Measurements from ENCODE around the gene TNP1.
A peak's percentile ranks its signal among the peaks of the same experiment; 100 is the strongest.

The TNP1 gene

GRCh38 chr2:216873573-216873972 is 13.7 kb upstream of the TNP1 start:
- no peak for DNase-seq (ENCODE audit: low read depth)

GRCh38 chr2:216872624-216873023 is 12.8 kb upstream of the TNP1 start:
- DNase-seq (ENCODE audit: low read depth): no peak

DNA sequence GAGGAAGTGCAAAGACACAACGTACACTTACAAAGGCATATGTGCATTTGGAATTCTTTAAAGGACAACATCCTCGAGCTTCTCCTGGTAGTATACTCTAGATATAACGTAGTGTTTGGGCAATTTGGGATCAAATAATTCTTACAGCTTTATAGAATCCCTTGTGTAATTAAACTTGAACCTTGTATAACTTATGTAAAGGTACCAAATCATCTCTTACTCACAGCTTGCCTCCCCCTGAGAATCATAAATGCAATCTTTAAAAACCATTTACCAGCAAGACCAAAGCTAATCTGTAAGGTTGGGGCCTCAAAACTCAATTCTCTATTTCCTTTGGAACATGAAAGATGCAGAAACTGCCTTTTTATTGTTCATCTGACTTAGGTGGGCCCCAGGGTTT is 12.2 kb upstream of the TNP1 start:
- DNase-seq (ENCODE audit: low read depth): no peak

- DNase-seq (ENCODE audit: low read depth): no peak
These were observed 11.6 kb upstream of the TNP1 start for GRCh38 chr2:216871333-216871934.

- DNase-seq (ENCODE audit: low read depth): no peak
These were observed 10.9 kb upstream of the TNP1 start for GRCh38 chr2:216870508-216871332.

DNA sequence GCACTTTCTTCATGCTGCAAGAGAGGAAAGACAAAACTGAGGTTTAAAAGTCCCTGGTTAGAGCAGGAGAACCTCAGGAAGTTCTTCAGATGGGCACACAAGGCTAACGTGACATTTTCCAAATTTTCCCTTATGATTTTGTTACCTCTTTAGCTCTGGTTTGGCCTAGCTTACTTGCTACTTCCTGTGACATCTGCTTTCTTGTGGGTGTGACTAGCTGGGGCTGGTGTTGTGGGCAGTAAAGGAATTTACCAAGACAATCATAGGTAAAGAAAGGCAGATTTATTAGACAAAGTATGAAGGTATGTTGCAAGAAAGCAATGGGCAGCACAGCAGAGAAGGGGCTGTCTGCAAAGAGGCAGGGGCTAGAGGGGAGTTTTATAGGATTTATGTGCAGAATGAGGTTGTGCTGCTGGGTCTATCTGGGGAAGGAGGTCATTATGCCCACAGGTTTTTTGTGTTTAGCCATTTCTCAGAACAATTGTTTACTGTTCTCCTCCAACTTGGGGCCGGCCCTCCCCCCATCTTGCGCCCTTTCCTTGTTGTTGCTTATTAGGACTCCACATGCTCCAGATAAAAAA is 6.7 kb upstream of the TNP1 start:
- DNase-seq (ENCODE audit: low read depth): no peak

- no peak for DNase-seq (ENCODE audit: low read depth)
These were observed 5.8 kb upstream of the TNP1 start for GRCh38 chr2:216865658-216866057.

GRCh38 chr2:216863946-216864345 is 4.1 kb upstream of the TNP1 start:
- DNase-seq (ENCODE audit: low read depth): no peak

- no peak for DNase-seq (ENCODE audit: low read depth)
These were observed 2.9 kb upstream of the TNP1 start for GRCh38 chr2:216862628-216863398.

DNA sequence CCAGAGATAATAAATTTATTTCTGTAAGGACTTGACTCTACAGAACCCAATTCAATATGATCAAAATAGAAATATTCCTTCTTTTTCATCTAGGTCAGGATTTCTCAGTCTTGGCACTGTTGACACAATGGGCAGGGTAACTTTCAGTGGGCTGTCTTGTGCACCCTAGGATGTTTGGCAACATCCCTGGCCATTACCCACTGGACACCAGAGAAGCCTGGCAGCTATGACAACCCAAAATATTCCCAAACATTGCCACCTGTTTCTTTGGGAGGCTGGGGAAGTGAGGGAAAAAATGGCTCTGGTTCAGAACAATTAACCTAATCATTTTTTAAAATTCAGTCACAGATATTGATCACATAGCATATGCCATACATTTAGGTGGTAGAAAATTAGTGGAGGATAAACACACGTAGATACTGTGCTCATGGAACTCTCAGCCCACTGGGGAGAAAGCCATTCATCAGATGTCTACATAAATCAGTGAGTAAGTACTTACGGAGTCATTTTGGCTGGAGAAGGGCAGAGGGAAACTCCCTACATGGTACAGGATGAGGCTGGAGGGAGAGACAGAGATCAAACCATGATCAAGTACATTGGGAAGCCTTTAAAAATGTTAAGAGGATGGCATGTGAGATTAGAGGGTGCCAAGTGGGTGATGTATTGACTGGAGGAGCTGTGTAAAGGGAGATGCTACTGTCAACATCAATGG is 718 bp upstream of the TNP1 start:
- DNase-seq (ENCODE audit: low read depth): no peak

DNA sequence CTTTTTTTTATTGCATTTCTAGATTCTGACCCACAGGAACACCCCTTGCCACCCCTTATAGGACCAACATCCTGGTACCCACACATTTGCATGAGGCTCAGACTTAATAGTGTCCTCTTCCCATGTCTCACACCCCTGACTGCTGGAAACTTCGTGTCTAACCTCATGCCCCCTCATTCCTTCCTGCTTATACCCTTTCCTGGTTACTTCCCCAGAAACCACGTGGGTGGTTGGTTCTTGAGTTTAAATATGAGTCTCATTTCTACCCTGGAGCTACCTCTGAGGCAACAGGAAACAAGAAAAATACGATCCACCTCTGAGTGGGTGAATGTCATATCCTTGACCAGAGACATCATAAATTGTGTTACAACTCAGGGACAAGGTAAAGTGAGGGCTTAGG is 1.6 kb downstream of the TNP1 start:
- no peak for DNase-seq (ENCODE audit: low read depth)

DNA sequence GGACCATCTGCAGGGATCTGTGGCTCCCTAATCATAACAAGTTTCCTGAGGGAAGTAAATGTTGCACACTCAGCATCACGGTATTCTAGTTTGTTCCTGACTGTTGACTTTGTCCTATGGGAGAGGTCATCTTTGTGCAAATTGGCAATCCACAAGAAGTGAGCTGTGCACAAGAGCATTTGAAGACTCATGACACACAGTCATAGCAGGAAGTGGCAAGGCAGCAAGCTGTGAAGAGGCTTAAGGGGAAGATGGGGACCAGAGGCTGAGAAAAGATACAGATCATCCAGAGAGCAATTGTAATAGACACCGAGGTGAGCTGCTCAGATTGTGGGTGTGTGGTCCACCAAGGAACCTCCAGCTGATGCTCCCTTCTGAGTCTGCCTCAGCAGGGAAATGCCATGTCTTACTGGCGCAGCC is 2.7 kb downstream of the TNP1 start:
- no peak for DNase-seq (ENCODE audit: low read depth)

GRCh38 chr2:216856406-216857065 is 3.3 kb downstream of the TNP1 start:
- no peak for DNase-seq (ENCODE audit: low read depth)

GRCh38 chr2:216855605-216856004 is 4.3 kb downstream of the TNP1 start:
- DNase-seq (ENCODE audit: low read depth): no peak

- DNase-seq (ENCODE audit: low read depth): no peak
These were observed 4.8 kb downstream of the TNP1 start for GRCh38 chr2:216855079-216855478.

- DNase-seq (ENCODE audit: low read depth): no peak
These were observed 8.3 kb downstream of the TNP1 start for GRCh38 chr2:216851486-216852090.

DNA sequence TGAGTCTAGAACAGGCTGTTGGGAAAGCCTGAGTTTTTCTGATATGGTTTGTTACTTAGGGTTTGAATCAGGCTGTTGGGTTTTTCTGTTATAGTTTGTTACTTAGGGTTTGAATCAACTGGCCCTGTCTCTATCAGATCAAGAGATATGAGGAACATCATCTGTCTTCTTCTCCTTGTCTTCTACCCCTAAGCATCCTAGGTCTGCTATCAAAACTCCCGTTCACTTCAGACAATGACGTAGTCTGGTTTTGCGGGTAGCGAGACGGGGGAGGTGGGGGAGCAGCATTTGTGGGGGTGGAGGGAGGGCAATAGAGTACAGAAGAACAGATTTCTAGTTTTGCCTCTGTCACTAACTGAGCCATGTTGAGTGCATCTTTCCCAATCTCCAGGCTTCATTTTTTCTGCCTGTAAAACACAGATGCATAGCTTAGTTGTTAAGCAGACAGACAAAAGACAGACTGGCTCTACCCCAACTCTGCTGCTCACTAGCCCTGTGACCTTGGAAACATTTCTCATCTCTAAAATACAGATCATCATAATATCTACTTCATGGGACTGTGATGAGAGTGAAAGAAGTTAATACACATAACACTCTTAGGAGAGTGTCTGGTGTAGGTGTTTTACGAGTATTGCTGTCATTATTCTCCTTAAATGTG is 9.1 kb downstream of the TNP1 start:
- no peak for DNase-seq (ENCODE audit: low read depth)

- DNase-seq (ENCODE audit: low read depth): peak; percentile 40
These were observed 9.9 kb downstream of the TNP1 start for GRCh38 chr2:216849987-216850386.

DNA sequence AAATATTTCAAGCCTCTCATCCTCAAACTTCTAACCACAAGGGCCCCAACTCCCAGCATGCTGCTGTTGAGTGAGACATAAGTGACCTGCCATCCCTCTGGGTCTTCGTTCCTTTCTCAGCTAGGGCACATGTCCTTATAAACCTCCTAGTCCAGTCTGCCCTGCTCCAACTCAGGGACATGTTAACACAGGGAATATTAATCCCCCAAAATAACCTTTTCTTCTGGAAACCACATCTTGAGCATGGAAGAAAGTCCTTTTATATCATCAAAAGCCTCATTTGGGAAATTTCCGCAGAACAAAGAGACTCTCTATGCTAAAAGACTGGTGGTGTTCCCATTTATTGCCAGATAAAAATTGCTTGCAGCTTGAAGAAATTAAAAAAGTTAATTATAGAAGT is 14.4 kb downstream of the TNP1 start:
- no peak for DNase-seq (ENCODE audit: low read depth)

- DNase-seq (ENCODE audit: low read depth): no peak
These were observed 17.2 kb downstream of the TNP1 start for GRCh38 chr2:216842636-216843035.

DNA sequence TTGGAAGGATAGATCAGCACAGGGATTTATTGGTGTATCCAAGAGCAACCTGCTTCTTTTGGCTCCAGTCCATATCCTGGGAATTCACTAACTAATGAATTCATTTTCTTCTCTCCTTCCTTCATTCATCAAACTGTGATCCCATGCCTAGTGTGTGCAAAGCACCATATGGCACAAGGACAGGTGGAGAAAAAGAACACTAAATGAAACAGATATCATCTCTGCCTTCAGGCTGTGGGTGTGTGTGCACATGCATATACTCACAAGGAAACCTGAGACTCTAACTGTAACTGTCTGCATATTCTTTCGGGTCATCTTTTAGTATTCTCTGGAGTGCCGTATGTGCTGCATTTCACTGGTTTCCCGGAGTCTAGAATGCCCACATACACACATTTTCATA is 20.2 kb downstream of the TNP1 start:
- no peak for DNase-seq (ENCODE audit: low read depth)

All from stimulated activated CD4-positive, alpha-beta T cell treated with anti-CD3 and anti-CD28 coated beads, Interleukin-2, amount 100 ng/mL, for 4 hours (primary cell).